KOPT-K1 (cell line): ENCODE results near the gene SULT1C2.
"Not testable (repeated sequence)": the region's sequence is repeated elsewhere in the genome, so short reads cannot be mapped to it uniquely, and the experiment has no call there.

ENCODE experiments used
- H3K27ac ChIP-seq: fragments of 200-600 bp; sonication (generic); 2 replicates; pipeline ENCODE4 v1.5.1; 2016; ENCODE audit warnings: antibody characterized with exemption, mild to moderate bottlenecking, low read depth, low read length; ENCODE audit not compliant: poor library complexity, severe bottlenecking
- H3K36me3 ChIP-seq: fragments of 200-600 bp; sonication (generic); 2 replicates; pipeline ENCODE4 v1.5.1; 2017; ENCODE audit warnings: antibody characterized with exemption, mild to moderate bottlenecking, low read length, moderate library complexity; ENCODE audit not compliant: insufficient read depth
- H3K9me3 ChIP-seq: fragments of 200-600 bp; sonication (generic); 2 replicates; pipeline ENCODE4 v1.5.1; 2017; ENCODE audit warnings: antibody characterized with exemption, low read length, mild to moderate bottlenecking; ENCODE audit not compliant: insufficient read depth, poor library complexity, severe bottlenecking

Gene SULT1C2

DNA sequence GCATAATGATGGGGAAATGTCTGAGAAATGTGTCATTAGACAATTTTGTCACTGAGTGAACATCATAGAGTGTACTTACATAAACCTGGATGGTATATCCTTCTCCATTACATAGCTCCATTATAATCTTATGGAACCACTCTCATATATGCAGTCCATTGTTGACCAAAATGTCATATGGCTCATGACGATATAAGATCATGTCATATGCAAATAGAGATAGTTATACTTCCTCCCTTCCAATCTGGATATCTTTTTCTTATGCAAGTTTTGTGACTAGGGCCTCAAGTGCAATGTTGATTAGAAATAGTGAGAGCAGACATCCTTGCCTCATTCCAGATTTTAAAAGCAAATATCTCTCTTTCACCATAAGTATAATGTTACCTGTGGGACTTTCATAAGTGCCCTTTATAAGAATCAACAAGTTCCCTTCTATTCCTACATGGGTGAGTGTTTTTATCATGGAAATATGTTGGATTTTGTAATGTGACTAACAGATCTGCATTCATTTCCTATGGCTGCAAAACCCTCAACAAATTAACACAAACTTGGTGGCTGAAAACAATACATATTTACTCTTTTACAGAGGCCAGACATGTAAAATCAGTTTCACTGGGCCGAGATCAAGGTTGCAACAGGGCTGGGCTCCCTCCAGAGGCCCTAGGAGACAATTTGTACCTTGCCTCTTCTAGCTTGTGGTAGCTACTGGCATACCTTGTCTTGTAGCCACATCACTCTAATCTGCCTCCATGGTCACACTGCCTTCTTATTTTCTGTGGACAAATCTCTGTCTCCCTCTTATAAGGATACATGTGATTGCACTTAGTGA, 67.4 kb downstream of the SULT1C2 start:
- Histone ChIP-seq H3K27ac (no peak overlapping the region), H3K9me3 (no peaks in the 10 kb centered on the region), H3K36me3 (no peaks in the 10 kb centered on the region)

DNA sequence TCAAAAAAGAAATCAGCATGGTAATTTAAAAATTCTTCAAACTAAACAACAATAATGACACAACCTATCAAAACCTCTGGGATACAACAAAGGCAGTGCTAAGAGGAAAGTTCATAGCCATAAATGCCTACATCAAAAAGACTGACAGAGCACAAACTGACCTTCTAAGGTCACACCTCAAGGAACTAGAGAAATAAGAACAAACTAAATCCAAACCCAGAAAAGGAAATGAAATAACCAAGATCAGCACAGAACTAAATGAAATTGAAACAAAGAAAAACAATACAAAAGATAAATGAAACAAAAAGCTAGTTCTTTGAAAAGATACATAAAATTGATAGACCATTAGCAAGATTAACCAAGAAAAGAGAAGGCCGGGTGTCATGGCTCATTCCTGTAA, 70.6 kb downstream of the SULT1C2 start:
- H3K9me3 ChIP-seq, H3K27ac ChIP-seq, H3K36me3 ChIP-seq: not testable (repeated sequence)
